ENCODE data around the gene RPN1.

RPN1 gene

GRCh38 chr3:128686465-128686864, 35.8 kb upstream of the RPN1 start:
- WGBS (ENCODE audit: extremely low coverage, insufficient coverage, low lambda C conversion rate): no CpG with 5 or more reads among the region's 8 CpGs
- Histone ChIP-seq H2BK15ac (replicated peaks; ENCODE audit: low read depth) (no peak overlapping the region), H3K27ac (ENCODE audit: low read depth, low read length) (no peak overlapping the region), H2AK5ac (ENCODE audit: low read length) (no peak overlapping the region), H3K79me2 (ENCODE audit: control insufficient read depth, insufficient read depth, low read length) (no peaks in the 10 kb centered on the region), H3K56ac (ENCODE audit: low read length) (no peak overlapping the region), H3K36me3 (ENCODE audit: control insufficient read depth, insufficient read depth, low read length) (no peaks in the 10 kb centered on the region), H3K18ac (ENCODE audit: low read length) (no peak overlapping the region), H2BK5ac (ENCODE audit: low read length) (no peak overlapping the region), H3K9ac (ENCODE audit: low read length) (no peak overlapping the region), H2BK120ac (ENCODE audit: low read depth, low read length) (no peak overlapping the region), H3K4ac (ENCODE audit: low read depth, low read length) (no peak overlapping the region), H3K4me3 (ENCODE audit: low read length) (no peak overlapping the region), H3K79me1 (ENCODE audit: low read length) (no peaks in the 10 kb centered on the region), H4K5ac (ENCODE audit: low read length) (no peak overlapping the region), H3K23ac (ENCODE audit: low read length) (no peak overlapping the region), H3K27me3 (ENCODE audit: insufficient read depth, low read length, poor library complexity) (no peaks in the 10 kb centered on the region), H4K8ac (ENCODE audit: low read depth, low read length) (no peak overlapping the region), H3K4me2 (ENCODE audit: low read length) (no peak overlapping the region), H3K4me1 (ENCODE audit: control insufficient read depth, low read depth, low read length) (no peaks in the 10 kb centered on the region)
- DNase-seq: no peak

GRCh38 chr3:128684986-128685726, 34.5 kb upstream of the RPN1 start:
- Histone ChIP-seq H2BK15ac (replicated peaks; ENCODE audit: low read depth) (no peak overlapping the region), H3K4me2 (ENCODE audit: low read length) (no peak overlapping the region), H3K79me1 (ENCODE audit: low read length) (no peaks in the 10 kb centered on the region), H3K9ac (ENCODE audit: low read length) (no peak overlapping the region), H3K56ac (ENCODE audit: low read length) (no peak overlapping the region), H4K5ac (ENCODE audit: low read length) (no peak overlapping the region), H3K4ac (ENCODE audit: low read depth, low read length) (no peak overlapping the region), H4K8ac (ENCODE audit: low read depth, low read length) (no peak overlapping the region), H3K79me2 (ENCODE audit: control insufficient read depth, insufficient read depth, low read length) (no peaks in the 10 kb centered on the region), H3K27ac (ENCODE audit: low read depth, low read length) (no peak overlapping the region), H2BK5ac (ENCODE audit: low read length) (no peak overlapping the region), H3K4me3 (ENCODE audit: low read length) (no peak overlapping the region), H3K27me3 (ENCODE audit: insufficient read depth, low read length, poor library complexity) (no peaks in the 10 kb centered on the region), H2AK5ac (ENCODE audit: low read length) (peak overlapping the region; percentile 9), H3K36me3 (ENCODE audit: control insufficient read depth, insufficient read depth, low read length) (no peaks in the 10 kb centered on the region), H3K18ac (ENCODE audit: low read length) (no peak overlapping the region), H2BK120ac (ENCODE audit: low read depth, low read length) (no peak overlapping the region), H3K23ac (ENCODE audit: low read length) (no peak overlapping the region), H3K4me1 (ENCODE audit: control insufficient read depth, low read depth, low read length) (no peaks in the 10 kb centered on the region)
- DNase-seq: no peak
- WGBS (ENCODE audit: extremely low coverage, insufficient coverage, low lambda C conversion rate): no CpG with 5 or more reads among the region's 11 CpGs

- Histone ChIP-seq H3K23ac (ENCODE audit: low read length) (no peak overlapping the region), H3K4me2 (ENCODE audit: low read length) (no peak overlapping the region), H3K27me3 (ENCODE audit: insufficient read depth, low read length, poor library complexity) (no peaks in the 10 kb centered on the region), H3K4me3 (ENCODE audit: low read length) (no peak overlapping the region), H3K56ac (ENCODE audit: low read length) (no peak overlapping the region), H2BK120ac (ENCODE audit: low read depth, low read length) (no peak overlapping the region), H3K79me2 (ENCODE audit: control insufficient read depth, insufficient read depth, low read length) (no peaks in the 10 kb centered on the region), H3K79me1 (ENCODE audit: low read length) (no peaks in the 10 kb centered on the region), H3K18ac (ENCODE audit: low read length) (no peak overlapping the region), H2BK5ac (ENCODE audit: low read length) (no peak overlapping the region), H2BK15ac (replicated peaks; ENCODE audit: low read depth) (no peak overlapping the region), H4K5ac (ENCODE audit: low read length) (no peak overlapping the region), H2AK5ac (ENCODE audit: low read length) (no peak overlapping the region), H3K4me1 (ENCODE audit: control insufficient read depth, low read depth, low read length) (no peaks in the 10 kb centered on the region), H3K9ac (ENCODE audit: low read length) (no peak overlapping the region), H3K27ac (ENCODE audit: low read depth, low read length) (no peak overlapping the region), H3K36me3 (ENCODE audit: control insufficient read depth, insufficient read depth, low read length) (no peaks in the 10 kb centered on the region), H4K8ac (ENCODE audit: low read depth, low read length) (no peak overlapping the region), H3K4ac (ENCODE audit: low read depth, low read length) (no peak overlapping the region)
- DNase-seq: peak; percentile 23
- WGBS (ENCODE audit: extremely low coverage, insufficient coverage, low lambda C conversion rate): no CpG with 5 or more reads among the region's 3 CpGs
Observed at GRCh38 chr3:128683957-128684356, 33.3 kb upstream of the RPN1 start.

GRCh38 chr3:128681369-128681829, 30.8 kb upstream of the RPN1 start:
- no peak for DNase-seq
- Histone ChIP-seq H3K23ac (ENCODE audit: low read length) (no peak overlapping the region), H4K8ac (ENCODE audit: low read depth, low read length) (peak overlapping the region; percentile 88), H3K27ac (ENCODE audit: low read depth, low read length) (peak overlapping the region; percentile 51), H3K79me1 (ENCODE audit: low read length) (no peaks in the 10 kb centered on the region), H3K27me3 (ENCODE audit: insufficient read depth, low read length, poor library complexity) (no peaks in the 10 kb centered on the region), H2BK120ac (ENCODE audit: low read depth, low read length) (peak overlapping the region; percentile 84), H3K18ac (ENCODE audit: low read length) (peak overlapping the region; percentile 78), H3K4me1 (ENCODE audit: control insufficient read depth, low read depth, low read length) (no peaks in the 10 kb centered on the region), H3K9ac (ENCODE audit: low read length) (peak overlapping the region; percentile 58), H3K4me2 (ENCODE audit: low read length) (peak overlapping the region; percentile 3), H2AK5ac (ENCODE audit: low read length) (no peak overlapping the region), H3K36me3 (ENCODE audit: control insufficient read depth, insufficient read depth, low read length) (no peaks in the 10 kb centered on the region), H3K4ac (ENCODE audit: low read depth, low read length) (peak overlapping the region; percentile 83), H2BK5ac (ENCODE audit: low read length) (peak overlapping the region; percentile 1), H2BK15ac (replicated peaks; ENCODE audit: low read depth) (no peak overlapping the region), H3K4me3 (ENCODE audit: low read length) (peak overlapping the region; percentile 4), H4K5ac (ENCODE audit: low read length) (peak overlapping the region; percentile 86), H3K79me2 (ENCODE audit: control insufficient read depth, insufficient read depth, low read length) (no peaks in the 10 kb centered on the region), H3K56ac (ENCODE audit: low read length) (peak overlapping the region; percentile 84)
- no CpG with 5 or more reads among the region's 9 CpGs for WGBS (ENCODE audit: extremely low coverage, insufficient coverage, low lambda C conversion rate)

GRCh38 chr3:128680603-128681368, 30.2 kb upstream of the RPN1 start:
- Histone ChIP-seq H3K9ac (ENCODE audit: low read length) (peak overlapping the region; percentile 58), H3K79me2 (ENCODE audit: control insufficient read depth, insufficient read depth, low read length) (no peaks in the 10 kb centered on the region), H3K4ac (ENCODE audit: low read depth, low read length) (peak overlapping the region; percentile 83), H3K4me2 (ENCODE audit: low read length) (peak overlapping the region; percentile 3), H3K36me3 (ENCODE audit: control insufficient read depth, insufficient read depth, low read length) (no peaks in the 10 kb centered on the region), H3K56ac (ENCODE audit: low read length) (peak overlapping the region; percentile 84), H3K23ac (ENCODE audit: low read length) (no peak overlapping the region), H2BK15ac (replicated peaks; ENCODE audit: low read depth) (no peak overlapping the region), H3K27me3 (ENCODE audit: insufficient read depth, low read length, poor library complexity) (no peaks in the 10 kb centered on the region), H4K8ac (ENCODE audit: low read depth, low read length) (peak overlapping the region; percentile 88), H2BK5ac (ENCODE audit: low read length) (peak overlapping the region; percentile 20), H3K79me1 (ENCODE audit: low read length) (no peaks in the 10 kb centered on the region), H3K4me1 (ENCODE audit: control insufficient read depth, low read depth, low read length) (no peaks in the 10 kb centered on the region), H2AK5ac (ENCODE audit: low read length) (no peak overlapping the region), H4K5ac (ENCODE audit: low read length) (no peak overlapping the region), H3K27ac (ENCODE audit: low read depth, low read length) (peak overlapping the region; percentile 51), H3K18ac (ENCODE audit: low read length) (peak overlapping the region; percentile 78), H3K4me3 (ENCODE audit: low read length) (peak overlapping the region; percentile 4), H2BK120ac (ENCODE audit: low read depth, low read length) (peak overlapping the region; percentile 84)
- DNase-seq: peak; percentile 99
- WGBS (ENCODE audit: extremely low coverage, insufficient coverage, low lambda C conversion rate): no CpG with 5 or more reads among the region's 67 CpGs

Data from mesendoderm (in vitro differentiated cells).